ACC112 (cell line): Measurements from ENCODE around the gene FBN1.

ENCODE experiments used
- H2AFZ ChIP-seq: fragments of 200-600 bp; sonication (generic); one replicate; pipeline ENCODE4 v1.6.0; 2017; ENCODE audit warnings: antibody characterized with exemption, low read length; ENCODE audit not compliant: unreplicated experiment
- H3K27ac ChIP-seq: fragments of 200-600 bp; sonication (generic); 2 replicates; pipeline ENCODE4 v1.5.1; 2014; ENCODE audit warnings: low read depth, mild to moderate bottlenecking, antibody characterized with exemption, low read length, moderate library complexity
- H3K27me3 ChIP-seq: fragments of 200-600 bp; sonication (generic); 2 replicates; pipeline ENCODE4 v1.6.1; 2014; ENCODE audit warnings: mild to moderate bottlenecking, antibody characterized with exemption, low read length, moderate library complexity, mixed read lengths; ENCODE audit not compliant: insufficient read depth
- H3K36me3 ChIP-seq: fragments of 200-600 bp; sonication (generic); 2 replicates; pipeline ENCODE4 v1.6.1; 2016; ENCODE audit warnings: mild to moderate bottlenecking, antibody characterized with exemption, low read length, moderate library complexity, mixed read lengths; ENCODE audit not compliant: insufficient read depth
- H3K4me1 ChIP-seq: fragments of 200-600 bp; sonication (generic); one replicate; pipeline ENCODE4 v1.6.1; 2016; ENCODE audit warnings: low read length, mixed read lengths; ENCODE audit not compliant: insufficient read depth, unreplicated experiment, control insufficient read depth
- H3K4me3 ChIP-seq: fragments of 200-600 bp; sonication (generic); 2 replicates; pipeline ENCODE4 v1.5.1; 2014; ENCODE audit warnings: mild to moderate bottlenecking, low read depth, low read length
- H3K79me2 ChIP-seq: fragments of 200-600 bp; sonication (generic); one replicate; pipeline ENCODE4 v1.6.0; 2016; ENCODE audit warnings: low read length; ENCODE audit not compliant: control insufficient read depth, unreplicated experiment, insufficient read depth

Gene FBN1

GRCh38 chr15:48422401-48422800, 223.1 kb downstream of the FBN1 start:
- Histone ChIP-seq H3K79me2 (no peaks in the 10 kb centered on the region), H3K36me3 (peaks cover 56% of the 10 kb centered on the region), H3K27me3 (no peaks in the 10 kb centered on the region), H3K4me1 (no peaks in the 10 kb centered on the region), H2AFZ (no peak overlapping the region), H3K27ac (0 out of 2 replicates have a peak overlapping the region, but pooled peaks have one; percentile 4), H3K4me3 (no peak overlapping the region)

GRCh38 chr15:48421362-48421761, 224.1 kb downstream of the FBN1 start:
- no peak overlapping the region for H3K27ac ChIP-seq

DNA sequence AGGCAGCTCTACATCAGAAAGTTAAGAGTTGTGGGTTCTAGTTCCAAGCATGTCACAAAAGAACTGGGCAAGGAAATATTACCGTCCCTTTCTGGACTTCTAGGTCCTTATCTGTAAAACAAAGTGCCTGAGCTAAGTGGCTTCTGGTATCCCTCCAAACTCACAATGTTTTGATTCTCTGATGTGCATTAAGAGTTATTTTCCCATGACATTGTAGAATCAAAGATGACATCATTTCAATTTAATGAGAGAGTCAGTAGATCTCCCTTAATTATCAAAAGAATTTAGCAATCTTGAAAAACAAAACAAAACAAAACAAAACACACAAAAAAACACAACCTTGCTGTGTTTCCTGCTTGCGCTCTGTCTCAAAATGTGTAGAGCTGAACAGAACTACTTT, 225.6 kb downstream of the FBN1 start:
- H3K79me2 ChIP-seq: no peaks in the 10 kb centered on the region
- no peak overlapping the region for H3K4me3 ChIP-seq
- H3K27ac ChIP-seq: no peak overlapping the region
- no peak overlapping the region for H2AFZ ChIP-seq
- peaks cover 56% of the 10 kb centered on the region for H3K36me3 ChIP-seq
- H3K4me1 ChIP-seq: peaks cover 19% of the 10 kb centered on the region
- H3K27me3 ChIP-seq: no peaks in the 10 kb centered on the region

More at GRCh38 chr15:48421362-48421761, 224.1 kb downstream of the FBN1 start:
- Histone ChIP-seq H2AFZ (no peak overlapping the region), H3K79me2 (no peaks in the 10 kb centered on the region), H3K4me3 (no peak overlapping the region), H3K4me1 (peaks cover 4% of the 10 kb centered on the region), H3K36me3 (peaks cover 51% of the 10 kb centered on the region), H3K27me3 (no peaks in the 10 kb centered on the region)

DNA sequence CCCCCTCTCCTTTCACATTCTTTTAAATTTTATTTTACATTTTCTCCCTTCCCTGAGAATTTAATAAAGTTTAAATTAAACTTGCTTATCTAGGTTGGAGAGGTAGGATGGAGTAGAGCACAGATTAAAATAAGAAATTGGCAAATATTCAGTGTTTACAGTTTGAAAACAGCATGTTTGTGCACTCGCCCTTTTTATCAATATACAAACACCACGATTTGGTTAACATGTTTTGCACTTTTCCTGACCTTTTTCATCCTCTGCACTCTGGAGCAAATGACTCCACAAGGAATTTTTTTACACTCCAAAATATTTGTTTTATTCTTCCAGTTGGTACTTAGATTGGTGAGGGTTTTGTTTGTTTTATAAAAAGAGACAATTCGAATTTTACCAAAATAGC, 227.2 kb downstream of the FBN1 start:
- Histone ChIP-seq H3K27ac (no peak overlapping the region), H3K4me3 (no peak overlapping the region), H3K36me3 (peaks cover 49% of the 10 kb centered on the region), H2AFZ (no peak overlapping the region), H3K79me2 (no peaks in the 10 kb centered on the region), H3K27me3 (no peaks in the 10 kb centered on the region), H3K4me1 (peaks cover 34% of the 10 kb centered on the region)

GRCh38 chr15:48416301-48416700, 229.2 kb downstream of the FBN1 start:
- H3K4me1 ChIP-seq: peaks cover 55% of the 10 kb centered on the region
- peak overlapping the region; percentile 92; the same call in 1 of the 2 replicates for H3K27ac ChIP-seq
- peaks cover 54% of the 10 kb centered on the region for H3K36me3 ChIP-seq
- no peaks in the 10 kb centered on the region for H3K79me2 ChIP-seq
- H3K4me3 ChIP-seq: no peak overlapping the region
- H3K27me3 ChIP-seq: no peaks in the 10 kb centered on the region
- no peak overlapping the region for H2AFZ ChIP-seq

- Histone ChIP-seq H3K4me1 (peaks cover 57% of the 10 kb centered on the region), H2AFZ (no peak overlapping the region), H3K36me3 (peaks cover 54% of the 10 kb centered on the region), H3K79me2 (no peaks in the 10 kb centered on the region), H3K4me3 (no peak overlapping the region; the same call in 1 of the 2 replicates), H3K27ac (peak overlapping the region; percentile 92), H3K27me3 (no peaks in the 10 kb centered on the region)
Measured at GRCh38 chr15:48415036-48415886, 230.2 kb downstream of the FBN1 start.

DNA sequence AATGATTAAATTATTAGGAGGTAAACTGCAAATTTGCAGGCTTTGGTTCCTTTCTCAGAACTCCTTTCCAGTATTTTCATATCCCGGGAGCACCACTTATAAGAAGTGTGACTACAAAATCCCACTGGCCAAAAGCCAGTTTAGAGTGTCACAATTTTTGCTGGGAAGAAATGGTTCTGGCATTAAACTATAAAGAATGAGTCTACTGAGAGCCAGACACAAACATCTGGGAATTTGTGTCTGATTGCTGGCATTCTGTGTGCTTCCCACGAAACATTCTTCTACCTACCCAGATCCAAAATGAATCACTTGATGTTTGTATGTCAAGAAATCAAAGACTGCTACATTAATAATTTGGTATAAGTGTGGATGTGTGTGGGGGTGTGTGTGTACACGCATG, 231.5 kb downstream of the FBN1 start:
- Histone ChIP-seq H3K27me3 (no peaks in the 10 kb centered on the region), H3K4me3 (peak overlapping the region; percentile 51; the same call in 1 of the 2 replicates), H3K27ac (peak overlapping the region; percentile 92), H3K4me1 (peaks cover 57% of the 10 kb centered on the region), H2AFZ (no peak overlapping the region), H3K36me3 (peaks cover 57% of the 10 kb centered on the region), H3K79me2 (no peaks in the 10 kb centered on the region)

GRCh38 chr15:48413304-48413703, 232.2 kb downstream of the FBN1 start:
- no peaks in the 10 kb centered on the region for H3K27me3 ChIP-seq
- H3K4me3 ChIP-seq: peak overlapping the region; percentile 51
- H3K36me3 ChIP-seq: peaks cover 64% of the 10 kb centered on the region
- peak overlapping the region; percentile 92 for H3K27ac ChIP-seq
- H3K4me1 ChIP-seq: peaks cover 57% of the 10 kb centered on the region
- H2AFZ ChIP-seq: no peak overlapping the region
- no peaks in the 10 kb centered on the region for H3K79me2 ChIP-seq

- H2AFZ ChIP-seq: no peak overlapping the region
- peaks cover 66% of the 10 kb centered on the region for H3K36me3 ChIP-seq
- peak overlapping the region; percentile 92 for H3K27ac ChIP-seq
- H3K4me3 ChIP-seq: peak overlapping the region; percentile 51
- peaks cover 57% of the 10 kb centered on the region for H3K4me1 ChIP-seq
- no peaks in the 10 kb centered on the region for H3K79me2 ChIP-seq
- no peaks in the 10 kb centered on the region for H3K27me3 ChIP-seq
Measured at GRCh38 chr15:48411971-48412591, 233.4 kb downstream of the FBN1 start.

DNA sequence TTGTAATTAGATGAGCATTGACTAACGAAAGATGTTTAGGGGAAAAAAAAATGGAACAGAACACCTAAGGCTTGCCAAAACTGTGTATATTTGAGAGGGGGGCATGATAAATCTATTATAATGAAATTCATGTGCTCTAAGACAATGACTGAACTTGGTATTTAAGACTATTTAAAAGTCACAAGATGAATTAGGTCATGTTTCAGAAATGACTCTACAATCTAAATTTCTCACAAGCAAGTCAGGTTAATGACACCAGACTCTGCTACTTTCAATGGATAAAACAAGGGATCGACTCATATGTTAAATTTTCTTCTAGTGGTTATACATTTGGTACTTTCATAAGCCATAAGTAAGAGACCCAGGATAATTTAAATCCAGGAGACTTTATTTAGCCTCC, 235.9 kb downstream of the FBN1 start:
- Histone ChIP-seq H3K36me3 (peaks cover 47% of the 10 kb centered on the region), H2AFZ (no peak overlapping the region), H3K27me3 (no peaks in the 10 kb centered on the region), H3K79me2 (no peaks in the 10 kb centered on the region), H3K4me1 (peaks cover 36% of the 10 kb centered on the region), H3K4me3 (no peak overlapping the region), H3K27ac (no peak overlapping the region)
